K562 (cell line): ENCODE data around the gene STX1A. TPM values are rescaled to one million over a fixed set of nuclear protein-coding genes. Genes with fewer than 3 reads are reported as not detected.

ENCODE experiments used
- AFF4 ChIP-seq: sonication (generic); formaldehyde crosslinking; IDR thresholded peaks from 2 replicates; pipeline ENCODE4 v1.8.0; 2023; ENCODE audit warnings: mild to moderate bottlenecking, missing genetic modification reagents
- CHCHD3 ChIP-seq: fragments of 250-450 bp; sonication (Bioruptor Pico); IDR thresholded peaks from 2 replicates; pipeline ENCODE4 v2.1.2; 2022; ENCODE audit warnings: mild to moderate bottlenecking
- EGR1 ChIP-seq: fragments of 450-650 bp; conservative IDR thresholded peaks from 2 replicates; pipeline ENCODE4 v1.6.1; 2017; ENCODE audit warnings: mild to moderate bottlenecking
- FUS ChIP-seq: fragments of 200-400 bp; formaldehyde crosslinking; optimal IDR thresholded peaks from 2 replicates; pipeline ENCODE3; 2017; ENCODE audit warnings: low read depth, low read length
- HDAC1 ChIP-seq, 2 experiments: fragments of 450-650 bp; IDR thresholded peaks; 2 replicates each; pipeline ENCODE4 v1.6.1; 2016 to 2017; ENCODE audit warnings: inconsistent platforms in 1 of 2, mild to moderate bottlenecking in 1 of 2, moderate library complexity in 1 of 2
- JUND ChIP-seq, 2 experiments: IDR thresholded peaks; 2 replicates in 1 of 2; 3 replicates in 1 of 2; pipeline ENCODE4 v1.6.1; 2011; ENCODE audit warnings: borderline replicate concordance in 2 of 2, low read depth in 2 of 2, low read length in 2 of 2, improper control_type of control experiment in 1 of 2, missing biosample characterization in 1 of 2, missing genetic modification characterization in 1 of 2, missing genetic modification reagents in 1 of 2
- KAT7 ChIP-seq: sonication (generic); formaldehyde crosslinking; IDR thresholded peaks from 2 replicates; pipeline ENCODE4 v1.8.0; 2022; ENCODE audit warnings: missing genetic modification reagents, mild to moderate bottlenecking, borderline replicate concordance
- NCOA1 ChIP-seq: fragments of 450-650 bp; IDR thresholded peaks from 2 replicates; pipeline ENCODE4 v1.6.1; 2016; ENCODE audit warnings: low read depth
- NFE2 ChIP-seq: IDR thresholded peaks from 2 replicates; pipeline ENCODE4 v1.6.1; 2014; ENCODE audit warnings: antibody characterized with exemption, low read depth
- NONO ChIP-seq, 2 experiments: fragments of 200-400 bp in 1 of 2; fragments of 450-650 bp in 1 of 2; formaldehyde crosslinking in 1 of 2; IDR thresholded peaks; 2 replicates each; pipeline ENCODE4 v1.6.1; 2017; ENCODE audit warnings: low read depth in 2 of 2, mild to moderate bottlenecking in 2 of 2, moderate library complexity in 2 of 2, low read length in 1 of 2
- RAD21 ChIP-seq, 2 experiments: fragments of 250-450 bp in 1 of 2; fragments of 450-650 bp in 1 of 2; sonication (Bioruptor Pico) in 1 of 2; formaldehyde crosslinking in 1 of 2; IDR thresholded peaks in 1 of 2; conservative IDR thresholded peaks in 1 of 2; 2 replicates each; pipeline versions ENCODE4 v1.4.0 to v1.8.0; 2020 to 2022; ENCODE audit warnings: mild to moderate bottlenecking in 2 of 2, moderate library complexity in 1 of 2
- STAT5B ChIP-seq: fragments of 250-450 bp; sonication (Bioruptor Pico); IDR thresholded peaks from 2 replicates; pipeline ENCODE4 v1.8.0; 2021; ENCODE audit warnings: mild to moderate bottlenecking, inconsistent platforms
- TFAP4 ChIP-seq: sonication (generic); formaldehyde crosslinking; IDR thresholded peaks from 2 replicates; pipeline ENCODE4 v1.8.0; 2022; ENCODE audit warnings: missing genetic modification reagents, mild to moderate bottlenecking, moderate library complexity, borderline replicate concordance
- TGIF2 ChIP-seq: sonication (generic); formaldehyde crosslinking; IDR thresholded peaks from 2 replicates; pipeline ENCODE4 v1.8.1; 2022; ENCODE audit warnings: mild to moderate bottlenecking, missing genetic modification reagents, moderate library complexity
- XRCC5 ChIP-seq: fragments of 200-400 bp; formaldehyde crosslinking; IDR thresholded peaks from 2 replicates; pipeline ENCODE4 v1.6.1; 2017; ENCODE audit warnings: low read depth, mild to moderate bottlenecking, low read length
- ZBTB17 ChIP-seq: fragments of 450-650 bp; formaldehyde crosslinking; IDR thresholded peaks from 2 replicates; pipeline ENCODE4 v1.4.0; 2020; ENCODE audit warnings: mild to moderate bottlenecking
- ZNF639 ChIP-seq, 2 experiments: fragments of 200-800 bp in 1 of 2; sonication (Bioruptor generic) in 1 of 2; sonication (generic) in 1 of 2; formaldehyde crosslinking in 1 of 2; IDR thresholded peaks in 1 of 2; conservative IDR thresholded peaks in 1 of 2; 2 replicates each; pipeline versions ENCODE4 v1.5.0 to v1.6.1; 2016 to 2020; ENCODE audit warnings: missing compliant biosample characterization in 1 of 2, missing genetic modification characterization in 1 of 2, missing genetic modification reagents in 1 of 2
- polyA plus RNA-seq, 8 experiments: library from polyadenylated mRNA; depleted of rRNA in 4 of 8; stranded (reverse) in 5 of 8; unstranded in 3 of 8; fragments of >200 nt; fragmentation: Nextera tagmentation in 2 of 8; fragmentation: Illumina TruSeq in 1 of 8; extraction: Ambion mirVana in 2 of 8; extraction: Trizol in 1 of 8; gene quantifications; 2 replicates each; pipeline versions ENCODE4 v1.2.1 to v1.2.3, GENCODE V29; 2011 to 2014; ENCODE audit warnings: inconsistent platforms in 1 of 8, missing spikeins in 1 of 8
- total RNA-seq, 7 experiments: library from RNA; depleted of rRNA in 6 of 7; stranded (reverse); fragments of >200 nt in 6 of 7; fragmentation: Illumina TruSeq in 2 of 7; extraction: Trizol in 2 of 7; gene quantifications; 2 replicates each; pipeline versions ENCODE4 v1.2.1 to v1.2.3, GENCODE V29; 2011 to 2021; ENCODE audit warnings: low replicate concordance in 1 of 7
- TF ChIP-seq, protein P1 (sequence below): fragments of 250-450 bp; sonication (Bioruptor Pico); IDR thresholded peaks from 2 replicates; pipeline ENCODE4 v1.8.0; 2021; ENCODE audit warnings: borderline replicate concordance, mild to moderate bottlenecking, moderate library complexity; ENCODE audit not compliant: poor library complexity, severe bottlenecking

STX1A gene
- total and polyA plus RNA-seq, 9 of the 15 experiments (the other 6 are each of a cell fraction or from before 2014, with no cell fraction given), result 0.04 to 15.1 (median 6.3) TPM

- TF ChIP-seq FUS, result no peak
- TF ChIP-seq CHCHD3 (CRISPR knock-in tag), result no peak
- TF ChIP-seq STAT5B (CRISPR knock-in tag), result no peak; the same call in 1 of the 2 replicates
- peak; percentile 67 for TF ChIP-seq TFAP4
- TF ChIP-seq RAD21 (CRISPR knock-in tag; conservative IDR thresholded peaks at IDR 0.05 in 1 of 2, IDR thresholded peaks at IDR 0.05 in 1 of 2), result peak; percentile 86 to 88
- TF ChIP-seq KAT7 (CRISPR knock-in tag), result peak; percentile 81; the same call in 1 of the 2 replicates
- peak; percentile 39; the same call in 1 of the 2 replicates for TF ChIP-seq NCOA1
- TF ChIP-seq TGIF2 (CRISPR knock-in tag), result no peak
- TF ChIP-seq, protein P1, sequence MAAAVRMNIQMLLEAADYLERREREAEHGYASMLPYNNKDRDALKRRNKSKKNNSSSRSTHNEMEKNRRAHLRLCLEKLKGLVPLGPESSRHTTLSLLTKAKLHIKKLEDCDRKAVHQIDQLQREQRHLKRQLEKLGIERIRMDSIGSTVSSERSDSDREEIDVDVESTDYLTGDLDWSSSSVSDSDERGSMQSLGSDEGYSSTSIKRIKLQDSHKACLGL (CRISPR knock-in tag), result no peak
- TF ChIP-seq XRCC5, result peak; percentile 88
- peak; percentile 77 for TF ChIP-seq ZBTB17
- peak; percentile 53 for TF ChIP-seq EGR1
- TF ChIP-seq JUND (IDR thresholded peaks at IDR 0.05; ENCODE audit: borderline replicate concordance, low read depth, low read length), result 0 out of 2 replicates have a peak, but pooled peaks have one; percentile 30
- no peak for TF ChIP-seq JUND (tag; IDR thresholded peaks at IDR 0.05; ENCODE audit: borderline replicate concordance, low read depth, low read length)
- peak in 1 of 2 experiments; percentile 91; a peak in 2 of 4 replicates for TF ChIP-seq ZNF639 (CRISPR knock-in tag; conservative IDR thresholded peaks at IDR 0.05 in 1 of 2, IDR thresholded peaks at IDR 0.05 in 1 of 2)
- TF ChIP-seq NONO (IDR thresholded peaks at IDR 0.05; ENCODE audit: low read depth in 2 of 2, low read length in 1 of 2), result peak in 1 of 2 experiments; percentile 91; a peak in 2 of 4 replicates
- TF ChIP-seq AFF4 (CRISPR knock-in tag), result peak; percentile 82
- no peak for TF ChIP-seq NFE2
- peak; percentile 92 to 98 for TF ChIP-seq HDAC1 (IDR thresholded peaks at IDR 0.05)
Measured at GRCh38 chr7:73667344-73668102, 51.9 kb downstream of the STX1A start, which contains the start of gene VPS37D (continued).
